Endothelial cell of umbilical vein (primary cell): ENCODE data around the gene APOL4. TPM values are rescaled to one million over a fixed set of nuclear protein-coding genes. Genes with fewer than 3 reads are reported as not detected.

Experiments used
- BruUV-seq: library from RNA; stranded (reverse); fragments of 400-500 nt; replicated peaks from 2 replicates; lab custom pipeline; 2021; lab: Mats Ljungman, UMichigan
- CTCF ChIA-PET: fragments of 300-600, 350-600 bp; sonication (Branson Sonifier 250); formaldehyde crosslinking; loops from one replicate; lab custom pipeline; 2021; ENCODE audit warnings: antibody characterized with exemption, inconsistent platforms; lab: Charles Lee
- POLR2A ChIA-PET: fragments of 300-600, 350-600 bp; sonication (Branson Sonifier 250); formaldehyde crosslinking; loops from one replicate; lab custom pipeline; 2021; ENCODE audit warnings: antibody characterized with exemption, inconsistent platforms; lab: Charles Lee
- DNase-seq: peaks from one replicate; pipeline ENCODE4 v3.0.0-alpha.2; 2011; ENCODE audit warnings: low read depth, low spot score
- FAIRE-seq: peaks from 2 replicates; lab custom pipeline; 2011; peaks lifted over from hg19 to GRCh38; lab: Jason Lieb, UNC
- H2AFZ ChIP-seq: 2 replicates; pipeline ENCODE4 v1.6.0; 2012; ENCODE audit warnings: low read depth, low read length, control low read depth, inconsistent platforms
- H3K27ac ChIP-seq: 2 replicates; pipeline ENCODE4 v1.5.1; 2011; ENCODE audit warnings: low read depth, mild to moderate bottlenecking, control low read depth, low read length, moderate library complexity; ENCODE audit not compliant: insufficient read depth
- H3K27me3 ChIP-seq, 2 experiments: 2 replicates each; pipeline versions ENCODE4 v1.6.0 to v1.6.1; 2011; ENCODE audit warnings: low read length in 2 of 2, mixed read lengths in 1 of 2; ENCODE audit not compliant: control insufficient read depth in 2 of 2, insufficient read depth in 2 of 2
- H3K36me3 ChIP-seq, 2 experiments: 2 replicates in 1 of 2; 3 replicates in 1 of 2; pipeline ENCODE4 v1.5.1; 2011; ENCODE audit warnings: low read length in 2 of 2, mild to moderate bottlenecking in 1 of 2, moderate library complexity in 1 of 2; ENCODE audit not compliant: control insufficient read depth in 2 of 2, insufficient read depth in 2 of 2; ENCODE audit errors: extremely low read depth in 1 of 2
- H3K4me1 ChIP-seq: 3 replicates; pipeline ENCODE4 v1.5.1; 2011; ENCODE audit warnings: mild to moderate bottlenecking, low read length; ENCODE audit not compliant: control insufficient read depth, insufficient read depth; ENCODE audit errors: extremely low read depth
- H3K4me2 ChIP-seq: 2 replicates; pipeline ENCODE4 v1.6.1; 2011; ENCODE audit warnings: low read length, control low read depth, mixed read lengths; ENCODE audit not compliant: insufficient read depth
- H3K4me3 ChIP-seq, 3 experiments: fragments of 200-600 bp in 1 of 3; sonication (generic), shearing (Covaris generic) in 1 of 3; replicated peaks in 1 of 3; 2 replicates each; pipeline ENCODE4 v1.5.1; 2011 to 2016; ENCODE audit warnings: control low read depth in 3 of 3, low read length in 3 of 3, mild to moderate bottlenecking in 2 of 3, inconsistent platforms in 1 of 3, low read depth in 1 of 3, moderate library complexity in 1 of 3; ENCODE audit not compliant: insufficient read depth in 1 of 3
- H3K79me2 ChIP-seq: 2 replicates; pipeline ENCODE4 v1.6.0; 2012; ENCODE audit warnings: low read length, inconsistent platforms; ENCODE audit not compliant: control insufficient read depth, insufficient read depth
- H3K9ac ChIP-seq: replicated peaks from 2 replicates; pipeline ENCODE3; 2011; ENCODE audit warnings: low read length, control low read depth; ENCODE audit not compliant: insufficient read depth; ENCODE audit errors: extremely low read depth
- H3K9me1 ChIP-seq: replicated peaks from 3 replicates; pipeline ENCODE4 v1.6.0; 2011; ENCODE audit warnings: mild to moderate bottlenecking, low read length; ENCODE audit not compliant: control insufficient read depth, insufficient read depth; ENCODE audit errors: extremely low read depth
- H3K9me3 ChIP-seq: replicated peaks from 2 replicates; pipeline ENCODE4 v1.5.1; 2012; ENCODE audit warnings: low read length, inconsistent platforms; ENCODE audit not compliant: control insufficient read depth, insufficient read depth
- H4K20me1 ChIP-seq: replicated peaks from 2 replicates; pipeline ENCODE3; 2011; ENCODE audit warnings: mild to moderate bottlenecking, low read length; ENCODE audit not compliant: control insufficient read depth, insufficient read depth; ENCODE audit errors: extremely low read depth
- EZH2 ChIP-seq: IDR thresholded peaks from 2 replicates; pipeline ENCODE4 v1.6.1; 2012; ENCODE audit warnings: borderline replicate concordance, low read depth, mild to moderate bottlenecking, moderate library complexity, low read length, inconsistent platforms; ENCODE audit not compliant: severe bottlenecking
- FOS ChIP-seq: IDR thresholded peaks from 2 replicates; pipeline ENCODE4 v1.6.1; 2011; ENCODE audit warnings: mild to moderate bottlenecking, low read length, moderate library complexity, borderline replicate concordance; ENCODE audit not compliant: insufficient read depth
- GATA2 ChIP-seq: IDR thresholded peaks from 2 replicates; pipeline ENCODE4 v1.7.0; 2011; ENCODE audit warnings: low read depth, mild to moderate bottlenecking, moderate library complexity, mixed read lengths, low read length; ENCODE audit not compliant: insufficient read length, insufficient read depth
- JUN ChIP-seq: IDR thresholded peaks from 2 replicates; pipeline ENCODE4 v1.6.1; 2011; ENCODE audit warnings: borderline replicate concordance, low read depth; ENCODE audit not compliant: insufficient read length, insufficient read depth
- MYC ChIP-seq: IDR thresholded peaks from one replicate; pipeline ENCODE4 v1.6.1; 2011; ENCODE audit warnings: mild to moderate bottlenecking, low read depth, low read length
- POLR2A ChIP-seq: IDR thresholded peaks from 2 replicates; pipeline ENCODE4 v1.6.1; 2012; ENCODE audit warnings: low read depth, mild to moderate bottlenecking, control low read depth, low read length
- POLR2AphosphoS5 ChIP-seq: IDR thresholded peaks from 2 replicates; pipeline ENCODE4 v1.6.1; 2012; ENCODE audit warnings: low read depth, mild to moderate bottlenecking, control low read depth, low read length, moderate library complexity; ENCODE audit not compliant: insufficient read depth
- dilution Hi-C: fragments of 300-500 bp; cut with MboI; formaldehyde crosslinking; loops from one replicate; pipeline ENCODE4 v1.15.0; 2019; ENCODE audit warnings: low sequenced_read_pairs; ENCODE audit not compliant: extremely low pct_ligation_motif_present
- intact Hi-C: fragments of 100-400 bp; cut with micrococcal nuclease; formaldehyde crosslinking; loops from one replicate; pipeline ENCODE4 v1.10.0; 2022
- polyA plus RNA-seq, 4 experiments: library from polyadenylated mRNA; depleted of rRNA in 3 of 4; stranded (reverse) in 3 of 4; unstranded in 1 of 4; fragments of >200 nt; gene quantifications; 2 replicates each; pipeline versions ENCODE4 v1.2.1 to v1.2.3, GENCODE V29; 2011 to 2012; ENCODE audit warnings: missing spikeins in 1 of 4
- total RNA-seq: library from RNA; stranded (reverse); gene quantifications from 2 replicates; pipeline ENCODE4 v1.2.3, GENCODE V29; 2021
- TF ChIP-seq, protein P1 (sequence below), 2 donors: IDR thresholded peaks; 1 replicate in 1 of 2; 2 replicates in 1 of 2; pipeline ENCODE4 v1.5.1; 2011; ENCODE audit warnings: low read length in 2 of 2, mild to moderate bottlenecking in 2 of 2, moderate library complexity in 2 of 2, control low read depth in 1 of 2, inconsistent platforms in 1 of 2, low read depth in 1 of 2; ENCODE audit not compliant: insufficient read depth in 1 of 2; ENCODE audit errors: extremely low read depth in 1 of 2
- TF ChIP-seq, protein P2 (sequence below): IDR thresholded peaks from 2 replicates; pipeline ENCODE4 v1.6.1; 2011; ENCODE audit not compliant: insufficient read depth, insufficient read length

The APOL4 gene
- total and polyA plus RNA-seq, 2 donors (not counting 3 experiments of a cell fraction or from before 2014, with no cell fraction given): 0.33 to 0.97 TPM

DNA sequence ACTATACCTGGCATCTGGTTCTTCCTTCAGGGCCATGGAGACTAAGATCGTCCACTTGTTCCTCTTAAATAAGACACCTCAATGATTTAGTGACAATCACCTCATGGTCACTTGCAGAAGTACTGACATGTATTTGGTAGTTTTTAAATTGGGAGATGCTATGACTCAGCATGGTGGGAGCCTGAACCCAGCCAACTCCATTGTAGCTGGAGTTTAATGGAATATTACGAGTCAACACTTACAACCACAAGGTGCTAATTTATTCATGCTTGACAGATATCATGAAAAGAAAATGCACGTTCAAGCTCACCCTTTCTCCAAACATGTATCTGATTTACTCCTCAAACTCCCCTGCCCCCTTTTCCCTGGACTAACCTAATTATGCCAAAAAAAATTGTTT is 24.4 kb downstream of the APOL4 start:
- Histone ChIP-seq H3K79me2 (no peaks in the 10 kb centered on the region), H3K4me1 (no peaks in the 10 kb centered on the region), H3K4me3 (no peak overlapping the region), H2AFZ (no peak overlapping the region), H3K9ac (no peak overlapping the region), H3K9me1 (no peaks in the 10 kb centered on the region), H3K9me3 (no peaks in the 10 kb centered on the region), H3K4me2 (no peak overlapping the region), H3K36me3 (no peaks in the 10 kb centered on the region), H3K27ac (no peak overlapping the region), H3K27me3 (no peaks in the 10 kb centered on the region), H4K20me1 (no peaks in the 10 kb centered on the region)
- no peak for FAIRE-seq
- dilution Hi-C loops (no loop called here), intact Hi-C loops (no loop called here)
- TF ChIP-seq EZH2: no peak
- TF ChIP-seq JUN: no peak
- TF ChIP-seq, protein P1, sequence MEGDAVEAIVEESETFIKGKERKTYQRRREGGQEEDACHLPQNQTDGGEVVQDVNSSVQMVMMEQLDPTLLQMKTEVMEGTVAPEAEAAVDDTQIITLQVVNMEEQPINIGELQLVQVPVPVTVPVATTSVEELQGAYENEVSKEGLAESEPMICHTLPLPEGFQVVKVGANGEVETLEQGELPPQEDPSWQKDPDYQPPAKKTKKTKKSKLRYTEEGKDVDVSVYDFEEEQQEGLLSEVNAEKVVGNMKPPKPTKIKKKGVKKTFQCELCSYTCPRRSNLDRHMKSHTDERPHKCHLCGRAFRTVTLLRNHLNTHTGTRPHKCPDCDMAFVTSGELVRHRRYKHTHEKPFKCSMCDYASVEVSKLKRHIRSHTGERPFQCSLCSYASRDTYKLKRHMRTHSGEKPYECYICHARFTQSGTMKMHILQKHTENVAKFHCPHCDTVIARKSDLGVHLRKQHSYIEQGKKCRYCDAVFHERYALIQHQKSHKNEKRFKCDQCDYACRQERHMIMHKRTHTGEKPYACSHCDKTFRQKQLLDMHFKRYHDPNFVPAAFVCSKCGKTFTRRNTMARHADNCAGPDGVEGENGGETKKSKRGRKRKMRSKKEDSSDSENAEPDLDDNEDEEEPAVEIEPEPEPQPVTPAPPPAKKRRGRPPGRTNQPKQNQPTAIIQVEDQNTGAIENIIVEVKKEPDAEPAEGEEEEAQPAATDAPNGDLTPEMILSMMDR (IDR thresholded peaks at IDR 0.05; ENCODE audit: extremely low read depth in 1 of 2, insufficient read depth in 1 of 2, low read depth in 1 of 2, low read length in 2 of 2): no peak
- TF ChIP-seq POLR2AphosphoS5: no peak
- TF ChIP-seq GATA2: no peak
- TF ChIP-seq, protein P2, sequence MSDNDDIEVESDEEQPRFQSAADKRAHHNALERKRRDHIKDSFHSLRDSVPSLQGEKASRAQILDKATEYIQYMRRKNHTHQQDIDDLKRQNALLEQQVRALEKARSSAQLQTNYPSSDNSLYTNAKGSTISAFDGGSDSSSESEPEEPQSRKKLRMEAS: no peak
- TF ChIP-seq FOS: no peak
- TF ChIP-seq MYC: no peak
- TF ChIP-seq POLR2A: no peak
- DNase-seq: no peak
- POLR2A ChIA-PET: no interaction called here
- CTCF ChIA-PET: interaction anchor here (1.2 to 2.3 kb wide), 8 partner anchors 8 to 309 kb away, joined by 3 to 20 read pairs (median 6); no protein-coding TSS in a partner anchor
- no TSS peak for BruUV-seq
